Prostate gland (tissue), 2 donors: ENCODE data around the gene MTURN. TPM values are rescaled to one million over a fixed set of nuclear protein-coding genes. Genes with fewer than 3 reads are reported as not detected.

ENCODE experiments used
- DNase-seq: peaks from one replicate; pipeline ENCODE4 v3.0.0-alpha.2; 2019; ENCODE audit warnings: low spot score
- H3K27ac ChIP-seq, 2 donors: fragments of 200-600 bp; sonication (generic); 2 replicates each; pipeline ENCODE4 v1.5.1; 2017 to 2019
- H3K27me3 ChIP-seq: fragments of 200-600 bp; sonication (generic); replicated peaks from 2 replicates; pipeline ENCODE4 v1.5.1; 2019; ENCODE audit not compliant: insufficient read depth
- H3K36me3 ChIP-seq, 2 donors: fragments of 200-600 bp; sonication (generic); 1 replicate in 1 of 2; 2 replicates in 1 of 2; pipeline versions ENCODE4 v1.5.1 to v1.8.1; 2017 to 2019
- H3K4me1 ChIP-seq: fragments of 200-600 bp; sonication (generic); replicated peaks from 2 replicates; pipeline ENCODE4 v1.5.1; 2019
- H3K4me3 ChIP-seq, 2 donors: fragments of 200-600 bp; sonication (generic); 2 replicates each; pipeline ENCODE4 v1.5.1; 2017 to 2019
- H3K9me3 ChIP-seq: fragments of 200-600 bp; sonication (generic); 2 replicates; pipeline ENCODE4 v1.5.1; 2017
- POLR2A ChIP-seq: fragments of 450-650 bp; IDR thresholded peaks from one replicate; pipeline ENCODE4 v1.6.1; 2016; ENCODE audit warnings: antibody characterized with exemption, mild to moderate bottlenecking
- POLR2AphosphoS5 ChIP-seq: sonication (generic); formaldehyde crosslinking; IDR thresholded peaks from one replicate; pipeline ENCODE4 v1.6.1; 2017; ENCODE audit warnings: antibody characterized with exemption
- WGBS: methylation state at CpG from one replicate; pipeline ENCODE4 v1.1.5; 2018; 5-methylcytosine and 5-hydroxymethylcytosine counted together
- intact Hi-C: fragments of 100-400 bp; cut with DNase I; formaldehyde crosslinking; loops from one replicate; pipeline ENCODE4 v1.14.2; 2022
- total RNA-seq, 2 donors: library from RNA; depleted of rRNA; stranded (reverse); fragments of >200 nt; gene quantifications; one replicate each; pipeline ENCODE4 v1.1.0, GENCODE V29; 2016
- TF ChIP-seq, protein P1 (sequence below), 4 experiments: fragments of 200-600 bp in 2 of 4; fragments of 450-650 bp in 2 of 4; sonication (generic) in 2 of 4; IDR thresholded peaks; 1 replicate in 3 of 4; 2 replicates in 1 of 4; pipeline ENCODE4 v1.5.1; 2016 to 2019; ENCODE audit warnings: antibody characterized with exemption in 4 of 4, mild to moderate bottlenecking in 2 of 4, moderate library complexity in 2 of 4

MTURN gene
- total RNA-seq, 2 donors from 2014 or later = 22.6 to 26.9 TPM

DNA sequence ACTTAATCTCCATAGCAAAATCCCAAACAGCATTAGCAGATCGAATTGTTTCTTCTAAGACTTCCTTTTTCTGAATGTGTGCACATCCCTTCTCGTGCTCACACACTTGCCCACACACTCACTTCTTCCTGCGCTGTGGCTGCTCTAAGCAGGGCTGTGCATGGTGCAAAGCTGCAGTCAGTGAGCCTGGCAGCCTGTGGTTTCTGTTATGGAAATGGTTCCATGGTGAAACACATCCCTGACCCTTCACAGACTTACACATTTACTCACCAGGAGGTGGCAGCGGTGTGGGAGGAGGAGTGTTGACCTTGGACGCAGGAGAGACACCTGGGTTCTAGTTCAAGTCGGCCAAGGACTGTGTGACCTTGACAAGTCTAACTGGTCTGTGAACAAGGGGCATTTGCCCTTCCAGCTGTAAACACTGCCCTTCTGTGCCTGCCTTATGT, 24.9 kb downstream of the MTURN start:
- intact Hi-C loops = no loop called here
- DNase-seq = no peak
- Histone ChIP-seq H3K36me3 (peaks cover 0 to 4% of the 10 kb centered on the region in 2 donors), H3K4me3 (no peak overlapping the region), H3K4me1 (peaks cover 2% of the 10 kb centered on the region), H3K27me3 (no peaks in the 10 kb centered on the region), H3K27ac (no peak overlapping the region), H3K9me3 (no peaks in the 10 kb centered on the region)
- TF ChIP-seq POLR2AphosphoS5 = no peak
- TF ChIP-seq, protein P1, sequence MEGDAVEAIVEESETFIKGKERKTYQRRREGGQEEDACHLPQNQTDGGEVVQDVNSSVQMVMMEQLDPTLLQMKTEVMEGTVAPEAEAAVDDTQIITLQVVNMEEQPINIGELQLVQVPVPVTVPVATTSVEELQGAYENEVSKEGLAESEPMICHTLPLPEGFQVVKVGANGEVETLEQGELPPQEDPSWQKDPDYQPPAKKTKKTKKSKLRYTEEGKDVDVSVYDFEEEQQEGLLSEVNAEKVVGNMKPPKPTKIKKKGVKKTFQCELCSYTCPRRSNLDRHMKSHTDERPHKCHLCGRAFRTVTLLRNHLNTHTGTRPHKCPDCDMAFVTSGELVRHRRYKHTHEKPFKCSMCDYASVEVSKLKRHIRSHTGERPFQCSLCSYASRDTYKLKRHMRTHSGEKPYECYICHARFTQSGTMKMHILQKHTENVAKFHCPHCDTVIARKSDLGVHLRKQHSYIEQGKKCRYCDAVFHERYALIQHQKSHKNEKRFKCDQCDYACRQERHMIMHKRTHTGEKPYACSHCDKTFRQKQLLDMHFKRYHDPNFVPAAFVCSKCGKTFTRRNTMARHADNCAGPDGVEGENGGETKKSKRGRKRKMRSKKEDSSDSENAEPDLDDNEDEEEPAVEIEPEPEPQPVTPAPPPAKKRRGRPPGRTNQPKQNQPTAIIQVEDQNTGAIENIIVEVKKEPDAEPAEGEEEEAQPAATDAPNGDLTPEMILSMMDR (IDR thresholded peaks at IDR 0.05) = no peak
- TF ChIP-seq POLR2A = no peak
- 75% methylated on average over 6 of the region's 6 CpGs for WGBS

DNA sequence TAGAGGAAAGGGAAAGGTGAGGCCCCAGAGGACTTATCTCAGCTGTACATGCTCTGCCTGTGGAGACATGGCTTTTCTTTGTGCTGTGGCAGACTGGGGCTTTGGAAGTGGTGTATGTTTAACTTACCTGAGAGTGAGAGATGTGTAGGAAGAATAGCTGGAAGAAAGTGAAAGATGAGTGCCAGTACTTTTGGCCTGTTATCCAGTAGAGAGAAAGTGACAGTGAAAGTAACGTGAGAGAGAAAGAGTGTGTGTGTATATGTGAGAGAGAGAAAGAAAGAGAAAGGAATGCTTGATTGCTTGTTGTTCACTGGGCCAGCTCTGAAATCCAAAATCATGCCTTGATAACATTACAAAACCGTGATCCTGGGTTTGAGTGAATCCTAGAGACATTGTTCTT, 25.5 kb downstream of the MTURN start:
- intact Hi-C loops = no loop called here
- H3K4me1 ChIP-seq = peaks cover 8% of the 10 kb centered on the region
- H3K27me3 ChIP-seq = no peaks in the 10 kb centered on the region
- no peak overlapping the region for H3K27ac ChIP-seq
- H3K36me3 ChIP-seq = peaks cover 0 to 4% of the 10 kb centered on the region in 2 donors
- DNase-seq = no peak
- H3K4me3 ChIP-seq = no peak overlapping the region
- no peaks in the 10 kb centered on the region for H3K9me3 ChIP-seq
- WGBS = 88% methylated on average over 2 of the region's 2 CpGs
- no peak for TF ChIP-seq POLR2AphosphoS5
- TF ChIP-seq POLR2A = no peak
- TF ChIP-seq, protein P1 (IDR thresholded peaks at IDR 0.05) = no peak

DNA sequence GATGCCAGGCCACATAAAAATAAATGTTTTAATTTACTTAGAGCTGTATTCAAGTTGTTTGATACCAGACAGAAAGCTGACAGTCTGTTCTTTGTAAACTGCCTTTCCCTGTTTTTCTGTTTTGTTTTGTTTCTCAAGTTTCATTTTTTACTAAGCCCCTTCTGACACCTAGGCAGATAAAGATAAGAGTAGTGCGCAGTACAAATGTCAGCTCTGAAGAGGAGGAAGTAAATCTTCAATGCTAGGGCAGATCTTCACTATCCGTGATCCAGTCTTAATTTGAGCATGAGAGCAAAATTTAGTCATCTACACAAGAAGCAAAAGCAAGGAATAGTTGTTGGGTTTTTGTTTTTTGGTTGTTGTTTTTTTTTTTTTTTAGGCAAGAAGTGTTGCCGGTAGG, 27.3 kb downstream of the MTURN start:
- H3K4me1 ChIP-seq = peaks cover 18% of the 10 kb centered on the region
- intact Hi-C loops = loop anchor here (2.0 kb wide), 1 partner anchor 251 kb away; no protein-coding TSS in a partner anchor
- WGBS = 64% methylated on average over 3 of the region's 3 CpGs

DNA sequence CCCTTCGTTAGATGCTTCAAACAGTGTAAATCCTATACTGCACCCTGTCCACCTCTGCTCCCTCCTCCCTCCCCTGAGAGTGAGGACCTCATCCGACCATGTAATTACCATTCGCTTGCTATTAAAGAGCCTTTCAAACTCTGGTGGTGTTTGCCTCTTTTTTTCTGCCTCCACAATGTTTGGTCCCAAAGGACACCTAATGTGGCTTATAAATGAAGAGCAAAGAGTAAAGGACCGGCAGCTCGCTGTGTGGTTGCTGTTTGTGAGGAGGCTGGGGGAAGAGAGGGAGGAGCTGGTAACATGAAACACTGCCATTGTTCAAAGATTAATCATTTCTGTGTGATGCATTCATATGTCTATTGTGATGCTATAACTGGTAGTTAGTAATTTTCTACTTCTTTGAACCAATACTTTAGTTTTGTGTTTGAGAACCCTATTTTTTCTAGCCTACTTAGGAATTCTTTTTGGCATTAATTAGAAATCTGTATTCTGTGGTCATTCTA, 27.9 kb downstream of the MTURN start:
- H3K27me3 ChIP-seq = no peaks in the 10 kb centered on the region
- WGBS = 46% methylated on average over 5 of the region's 5 CpGs
- TF ChIP-seq POLR2AphosphoS5 (no peak), POLR2A (no peak)
- TF ChIP-seq, protein P1 (IDR thresholded peaks at IDR 0.05) = no peak
- no peak overlapping the region for H3K27ac ChIP-seq
- no peak for DNase-seq
- peaks cover 0 to 4% of the 10 kb centered on the region in 2 donors for H3K36me3 ChIP-seq
- intact Hi-C loops = loop anchor here (2.0 kb wide), 1 partner anchor 250 kb away; no protein-coding TSS in a partner anchor
- no peak overlapping the region for H3K4me3 ChIP-seq
- peaks cover 18% of the 10 kb centered on the region for H3K4me1 ChIP-seq
- H3K9me3 ChIP-seq = no peaks in the 10 kb centered on the region

More for the DNA sequence above, 27.3 kb downstream of the MTURN start:
- no peak overlapping the region for H3K27ac ChIP-seq
- peaks cover 0 to 4% of the 10 kb centered on the region in 2 donors for H3K36me3 ChIP-seq
- H3K27me3 ChIP-seq = no peaks in the 10 kb centered on the region
- H3K4me3 ChIP-seq = no peak overlapping the region
- H3K9me3 ChIP-seq = no peaks in the 10 kb centered on the region
- no peak for DNase-seq
- TF ChIP-seq, protein P1 (IDR thresholded peaks at IDR 0.05) = no peak
- TF ChIP-seq POLR2A (no peak), POLR2AphosphoS5 (no peak)
